ENCODE measurements around the gene OTUD5. TPM values are rescaled to one million over a fixed set of nuclear protein-coding genes. Genes with fewer than 3 reads are reported as not detected.
A peak's percentile ranks its signal among the peaks of the same experiment; 100 is the strongest.

The OTUD5 gene
- total RNA-seq, 1 experiment from 2014 or later, result 62.5 TPM

- peak overlapping the region; percentile 83 to 97 (median 94) for H3K27ac Mint-ChIP-seq
- H3K14ac ChIP-seq (ENCODE audit: insufficient read depth, low read length), result no peak overlapping the region; the same call in 1 of the 2 replicates
- H3K79me1 ChIP-seq (ENCODE audit: insufficient read depth, low read depth, low read length, poor library complexity, severe bottlenecking), result peaks cover 4% of the 10 kb centered on the region
- no peak overlapping the region for H3T11ph ChIP-seq (ENCODE audit: low read length)
- peak overlapping the region; percentile 87 for H3K4me2 ChIP-seq (ENCODE audit: insufficient read depth, insufficient read length, low read length)
- H3K4me1 Mint-ChIP-seq, result peaks cover 32 to 56% of the 10 kb centered on the region in 2 experiments
- H4K5ac ChIP-seq (ENCODE audit: insufficient read length, low read depth, low read length), result no peak overlapping the region
- H3K36me3 Mint-ChIP-seq (ENCODE audit: insufficient read depth in 1 of 3, low read depth in 3 of 3), result peaks cover 53 to 68% (median 54%) of the 10 kb centered on the region in 3 experiments
- H3K27me3 Mint-ChIP-seq (ENCODE audit: low read depth), result peaks cover 4% of the 10 kb centered on the region
- no peak overlapping the region for H3K23ac ChIP-seq (ENCODE audit: insufficient read length, low read depth, low read length)
- H3K56ac ChIP-seq (ENCODE audit: insufficient read length, low read depth, low read length), result no peak overlapping the region
- no peak overlapping the region for H2BK20ac ChIP-seq (ENCODE audit: low read depth, low read length, poor library complexity, severe bottlenecking)
- no peak overlapping the region for H3K18ac ChIP-seq (ENCODE audit: insufficient read length, low read depth, low read length)
- WGBS (ENCODE audit: extremely low coverage, insufficient read length, low lambda C conversion rate), result no CpG with 5 or more reads among the region's 27 CpGs
- H2BK120ac ChIP-seq (ENCODE audit: low read depth, low read length, poor library complexity, severe bottlenecking), result no peak overlapping the region
- no peak overlapping the region for H2AK5ac ChIP-seq (ENCODE audit: insufficient read length, low read length)
- TF ChIP-seq, protein P1, sequence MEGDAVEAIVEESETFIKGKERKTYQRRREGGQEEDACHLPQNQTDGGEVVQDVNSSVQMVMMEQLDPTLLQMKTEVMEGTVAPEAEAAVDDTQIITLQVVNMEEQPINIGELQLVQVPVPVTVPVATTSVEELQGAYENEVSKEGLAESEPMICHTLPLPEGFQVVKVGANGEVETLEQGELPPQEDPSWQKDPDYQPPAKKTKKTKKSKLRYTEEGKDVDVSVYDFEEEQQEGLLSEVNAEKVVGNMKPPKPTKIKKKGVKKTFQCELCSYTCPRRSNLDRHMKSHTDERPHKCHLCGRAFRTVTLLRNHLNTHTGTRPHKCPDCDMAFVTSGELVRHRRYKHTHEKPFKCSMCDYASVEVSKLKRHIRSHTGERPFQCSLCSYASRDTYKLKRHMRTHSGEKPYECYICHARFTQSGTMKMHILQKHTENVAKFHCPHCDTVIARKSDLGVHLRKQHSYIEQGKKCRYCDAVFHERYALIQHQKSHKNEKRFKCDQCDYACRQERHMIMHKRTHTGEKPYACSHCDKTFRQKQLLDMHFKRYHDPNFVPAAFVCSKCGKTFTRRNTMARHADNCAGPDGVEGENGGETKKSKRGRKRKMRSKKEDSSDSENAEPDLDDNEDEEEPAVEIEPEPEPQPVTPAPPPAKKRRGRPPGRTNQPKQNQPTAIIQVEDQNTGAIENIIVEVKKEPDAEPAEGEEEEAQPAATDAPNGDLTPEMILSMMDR (conservative IDR thresholded peaks at IDR 0.05), result peak; percentile 87
- peak overlapping the region; percentile 95 to 99 for H3K4me3 Mint-ChIP-seq
- H2BK5ac ChIP-seq (ENCODE audit: insufficient read length, low read length), result no peak overlapping the region
- no peak overlapping the region for H2BK15ac ChIP-seq (ENCODE audit: low read depth, low read length)
- no peaks in the 10 kb centered on the region for H3K9me3 ChIP-seq (ENCODE audit: control insufficient read depth, low read depth, low read length)
- no peak overlapping the region for H4K8ac ChIP-seq (replicated peaks; ENCODE audit: insufficient read length, low read depth, low read length)
- H4K91ac ChIP-seq (ENCODE audit: insufficient read length, low read depth, low read length), result no peak overlapping the region
- H3K27ac ChIP-seq (ENCODE audit: insufficient read length, low read depth, low read length), result peak overlapping the region; percentile 38
- peak; percentile 93 for DNase-seq
- H3K9ac ChIP-seq (ENCODE audit: extremely low read depth, insufficient read length, low read length), result peak overlapping the region; percentile 97
- no peaks in the 10 kb centered on the region for H3K27me3 ChIP-seq (ENCODE audit: insufficient read depth, low read length)
- no peak overlapping the region for H3K4ac ChIP-seq (ENCODE audit: low read depth, low read length)
- H2BK12ac ChIP-seq (ENCODE audit: insufficient read length, low read depth, low read length), result no peak overlapping the region
- peaks cover 11% of the 10 kb centered on the region; the same call in 1 of the 2 replicates for H3K4me1 ChIP-seq (ENCODE audit: insufficient read depth, low read length)
- peaks cover 30% of the 10 kb centered on the region for H3K79me2 ChIP-seq (ENCODE audit: insufficient read depth, low read length)
- no peaks in the 10 kb centered on the region for H3K23me2 ChIP-seq (ENCODE audit: insufficient read length, low read depth, low read length, poor library complexity, severe bottlenecking)
- H4K20me1 ChIP-seq (ENCODE audit: control insufficient read depth, insufficient read depth, insufficient read length), result peaks cover 2% of the 10 kb centered on the region
- peaks cover 73 to 77% of the 10 kb centered on the region in 2 experiments for H3K9me3 Mint-ChIP-seq
- no peak overlapping the region for H2AFZ ChIP-seq (ENCODE audit: low read length)
These were observed 40.0 kb downstream of the OTUD5 start for GRCh38 chrX:48917139-48918001.
